HepG2 (cell line): ENCODE results near the gene ZCCHC3. TPM values are rescaled to one million over a fixed set of nuclear protein-coding genes. Genes with fewer than 3 reads are reported as not detected.

Experiments used
- ARHGAP35 ChIP-seq: sonication (generic); formaldehyde crosslinking; IDR thresholded peaks from 2 replicates; pipeline ENCODE4 v1.9.0; 2022; ENCODE audit warnings: mild to moderate bottlenecking, inconsistent platforms, moderate library complexity, missing genetic modification reagents, borderline replicate concordance
- CREBL2 ChIP-seq: sonication (generic); formaldehyde crosslinking; IDR thresholded peaks from 2 replicates; pipeline ENCODE4 v1.8.1; 2023; ENCODE audit warnings: missing genetic modification reagents, mild to moderate bottlenecking, borderline replicate concordance
- GMEB1 ChIP-seq: sonication (generic); formaldehyde crosslinking; IDR thresholded peaks from 2 replicates; pipeline ENCODE4 v1.5.1; 2020; ENCODE audit warnings: missing genetic modification reagents, mild to moderate bottlenecking, borderline replicate concordance
- GMEB2 ChIP-seq: IDR thresholded peaks from 2 replicates; pipeline ENCODE4 v1.6.1; 2016; ENCODE audit warnings: missing biosample characterization, missing genetic modification reagents, low read depth
- HCFC1 ChIP-seq: fragments of 150-350 bp; IDR thresholded peaks from 2 replicates; pipeline ENCODE4 v1.6.1; 2014; ENCODE audit warnings: low read depth, low read length
- ISX ChIP-seq: sonication (generic); formaldehyde crosslinking; conservative IDR thresholded peaks from 2 replicates; pipeline ENCODE4 v1.5.0; 2020; ENCODE audit warnings: missing genetic modification reagents
- MAFF ChIP-seq: IDR thresholded peaks from 2 replicates; pipeline ENCODE4 v1.6.1; 2011; ENCODE audit warnings: low read depth, low read length, improper control_type of control experiment
- MNT ChIP-seq: fragments of 450-650 bp; IDR thresholded peaks from 2 replicates; pipeline ENCODE4 v1.6.1; 2016
- ZHX1 ChIP-seq: sonication (generic); formaldehyde crosslinking; IDR thresholded peaks from 2 replicates; pipeline ENCODE4 v1.8.1; 2022; ENCODE audit warnings: low read depth, mild to moderate bottlenecking, missing genetic modification reagents
- ZIK1 ChIP-seq: sonication (generic); formaldehyde crosslinking; IDR thresholded peaks from 2 replicates; pipeline ENCODE4 v1.5.0; 2020; ENCODE audit warnings: mild to moderate bottlenecking, low read depth, missing genetic modification reagents, borderline replicate concordance
- ZNF18 ChIP-seq: sonication (generic); formaldehyde crosslinking; IDR thresholded peaks from 2 replicates; pipeline ENCODE4 v1.8.0; 2022; ENCODE audit warnings: mild to moderate bottlenecking, missing genetic modification reagents; ENCODE audit not compliant: insufficient replicate concordance
- ZNF276 ChIP-seq: sonication (generic); formaldehyde crosslinking; IDR thresholded peaks from 2 replicates; pipeline ENCODE4 v1.4.0; 2020; ENCODE audit warnings: mild to moderate bottlenecking, low read depth, missing genetic modification reagents
- ZNF446 ChIP-seq: sonication (generic); formaldehyde crosslinking; IDR thresholded peaks from 2 replicates; pipeline ENCODE4 v1.5.0; 2020; ENCODE audit warnings: mild to moderate bottlenecking, missing genetic modification reagents
- ZNF691 ChIP-seq: sonication (generic); formaldehyde crosslinking; IDR thresholded peaks from 2 replicates; pipeline ENCODE4 v1.4.0; 2020; ENCODE audit warnings: missing genetic modification reagents, low read depth, mild to moderate bottlenecking, borderline replicate concordance
- polyA plus RNA-seq, 8 experiments: library from polyadenylated mRNA; depleted of rRNA in 3 of 8; stranded (reverse) in 7 of 8; unstranded in 1 of 8; fragments of >200 nt; fragmentation: Illumina TruSeq in 4 of 8; extraction: Trizol in 4 of 8; gene quantifications; 2 replicates each; pipeline versions ENCODE4 v1.2.1 to v1.2.3, GENCODE V29; 2011 to 2016; ENCODE audit warnings: low read depth in 4 of 8, missing spikeins in 1 of 8, mixed read lengths in 1 of 8; ENCODE audit not compliant: insufficient read depth in 1 of 8
- total RNA-seq, 5 experiments: library from RNA; depleted of rRNA; stranded (reverse); fragments of >200 nt; fragmentation: Illumina TruSeq; extraction: Trizol; gene quantifications; 2 replicates each; pipeline ENCODE4 v1.2.3, GENCODE V29; 2016; ENCODE audit warnings: low read depth in 1 of 5

The ZCCHC3 gene
- total and polyA plus RNA-seq, 2 of the 13 experiments (the other 11 are each of a cell fraction or from before 2014, with no cell fraction given): 46.6 to 63.0 TPM

GRCh38 chr20:297098-297924 is at the start of gene ZCCHC3 (continued):
- peak; percentile 45 for TF ChIP-seq ZHX1
- TF ChIP-seq ZNF18 (CRISPR knock-in tag): peak; percentile 98
- no peak for TF ChIP-seq MAFF
- TF ChIP-seq GMEB1 (CRISPR knock-in tag): peak; percentile 93
- peak; percentile 38 for TF ChIP-seq HCFC1
- peak; percentile 91 for TF ChIP-seq ISX (CRISPR knock-in tag)
- TF ChIP-seq MNT: peak; percentile 74
- TF ChIP-seq GMEB2 (CRISPR knock-in tag): peak; percentile 69; the same call in 1 of the 2 replicates
- TF ChIP-seq ARHGAP35 (CRISPR knock-in tag): peak; percentile 98
- peak; percentile 99 for TF ChIP-seq ZNF691 (CRISPR knock-in tag)
- TF ChIP-seq ZNF446 (CRISPR knock-in tag): peak; percentile 99
- peak; percentile 94 for TF ChIP-seq ZNF276 (CRISPR knock-in tag)
- TF ChIP-seq CREBL2: 0 out of 2 replicates have a peak, but pooled peaks have one; percentile 91
- TF ChIP-seq ZIK1: peak; percentile 98
